Measurements from ENCODE around the gene PITPNM2.

The PITPNM2 gene

GRCh38 chr12:123114304-123115083, 36.4 kb downstream of the PITPNM2 start:
- no peak overlapping the region for H3K4me2 ChIP-seq (ENCODE audit: low read length)
- H3K4me1 ChIP-seq (ENCODE audit: control insufficient read depth, low read length): no peaks in the 10 kb centered on the region
- TF ChIP-seq CTCF (IDR thresholded peaks at IDR 0.05; ENCODE audit: low read depth, low read length, poor library complexity, severe bottlenecking) (no peak), EZH2phosphoT487 (IDR thresholded peaks at IDR 0.05; ENCODE audit: borderline replicate concordance, low read length) (no peak)
- no peaks in the 10 kb centered on the region for H3K9me2 ChIP-seq (replicated peaks; ENCODE audit: control insufficient read depth, low read length)
- H3K36me3 ChIP-seq (ENCODE audit: control insufficient read depth, low read length): no peaks in the 10 kb centered on the region
- H3K9me3 ChIP-seq (ENCODE audit: control insufficient read depth, insufficient read depth, low read length): no peaks in the 10 kb centered on the region
- H3K79me2 ChIP-seq (ENCODE audit: control insufficient read depth, low read length): no peaks in the 10 kb centered on the region
- H3K27ac ChIP-seq (ENCODE audit: low read depth, low read length): no peak overlapping the region
- peaks cover 13% of the 10 kb centered on the region; the same call in 1 of the 2 replicates for H3K27me3 ChIP-seq (ENCODE audit: control insufficient read depth, low read length)
- no peaks in the 10 kb centered on the region for H3F3A ChIP-seq (ENCODE audit: control insufficient read depth, insufficient read depth)
- H4K20me1 ChIP-seq (ENCODE audit: control insufficient read depth, insufficient read depth, low read depth, low read length): no peaks in the 10 kb centered on the region
- H3K4me3 ChIP-seq (ENCODE audit: low read length): no peak overlapping the region

- Histone ChIP-seq H3K79me2 (ENCODE audit: control insufficient read depth, low read length) (no peaks in the 10 kb centered on the region), H3K4me3 (ENCODE audit: low read length) (no peak overlapping the region), H3K9me3 (ENCODE audit: control insufficient read depth, insufficient read depth, low read length) (no peaks in the 10 kb centered on the region), H3F3A (ENCODE audit: control insufficient read depth, insufficient read depth) (no peaks in the 10 kb centered on the region), H3K4me2 (ENCODE audit: low read length) (no peak overlapping the region), H3K36me3 (ENCODE audit: control insufficient read depth, low read length) (no peaks in the 10 kb centered on the region), H3K27ac (ENCODE audit: low read depth, low read length) (no peak overlapping the region), H3K27me3 (ENCODE audit: control insufficient read depth, low read length) (peaks cover 13% of the 10 kb centered on the region; the same call in 1 of the 2 replicates), H3K9me2 (replicated peaks; ENCODE audit: control insufficient read depth, low read length) (no peaks in the 10 kb centered on the region), H4K20me1 (ENCODE audit: control insufficient read depth, insufficient read depth, low read depth, low read length) (no peaks in the 10 kb centered on the region), H3K4me1 (ENCODE audit: control insufficient read depth, low read length) (no peaks in the 10 kb centered on the region)
- TF ChIP-seq CTCF (IDR thresholded peaks at IDR 0.05; ENCODE audit: low read depth, low read length, poor library complexity, severe bottlenecking): no peak
- no peak for TF ChIP-seq EZH2phosphoT487 (IDR thresholded peaks at IDR 0.05; ENCODE audit: borderline replicate concordance, low read length)
Measured at GRCh38 chr12:123113026-123113425, 37.9 kb downstream of the PITPNM2 start.

- H3K27me3 ChIP-seq (ENCODE audit: control insufficient read depth, low read length): peaks cover 13% of the 10 kb centered on the region; the same call in 1 of the 2 replicates
- H3F3A ChIP-seq (ENCODE audit: control insufficient read depth, insufficient read depth): no peaks in the 10 kb centered on the region
- H3K9me2 ChIP-seq (replicated peaks; ENCODE audit: control insufficient read depth, low read length): no peaks in the 10 kb centered on the region
- TF ChIP-seq CTCF (IDR thresholded peaks at IDR 0.05; ENCODE audit: low read depth, low read length, poor library complexity, severe bottlenecking) (no peak), EZH2phosphoT487 (IDR thresholded peaks at IDR 0.05; ENCODE audit: borderline replicate concordance, low read length) (no peak)
- H3K4me1 ChIP-seq (ENCODE audit: control insufficient read depth, low read length): peaks cover 8% of the 10 kb centered on the region
- no peaks in the 10 kb centered on the region for H3K79me2 ChIP-seq (ENCODE audit: control insufficient read depth, low read length)
- no peak overlapping the region for H3K4me2 ChIP-seq (ENCODE audit: low read length)
- H3K9me3 ChIP-seq (ENCODE audit: control insufficient read depth, insufficient read depth, low read length): no peaks in the 10 kb centered on the region
- no peaks in the 10 kb centered on the region for H3K36me3 ChIP-seq (ENCODE audit: control insufficient read depth, low read length)
- no peak overlapping the region for H3K4me3 ChIP-seq (ENCODE audit: low read length)
- no peaks in the 10 kb centered on the region for H4K20me1 ChIP-seq (ENCODE audit: control insufficient read depth, insufficient read depth, low read depth, low read length)
- no peak overlapping the region for H3K27ac ChIP-seq (ENCODE audit: low read depth, low read length)
Measured at GRCh38 chr12:123111498-123112165, 39.3 kb downstream of the PITPNM2 start.

All from DOHH2 (cell line).